ENCODE data around the gene KLC3.

The KLC3 gene

GRCh38 chr19:45380107-45380506 is 39.6 kb downstream of the KLC3 start:
- DNase-seq, result no peak

GRCh38 chr19:45382426-45382825 is 41.9 kb downstream of the KLC3 start:
- no peak for DNase-seq

DNA sequence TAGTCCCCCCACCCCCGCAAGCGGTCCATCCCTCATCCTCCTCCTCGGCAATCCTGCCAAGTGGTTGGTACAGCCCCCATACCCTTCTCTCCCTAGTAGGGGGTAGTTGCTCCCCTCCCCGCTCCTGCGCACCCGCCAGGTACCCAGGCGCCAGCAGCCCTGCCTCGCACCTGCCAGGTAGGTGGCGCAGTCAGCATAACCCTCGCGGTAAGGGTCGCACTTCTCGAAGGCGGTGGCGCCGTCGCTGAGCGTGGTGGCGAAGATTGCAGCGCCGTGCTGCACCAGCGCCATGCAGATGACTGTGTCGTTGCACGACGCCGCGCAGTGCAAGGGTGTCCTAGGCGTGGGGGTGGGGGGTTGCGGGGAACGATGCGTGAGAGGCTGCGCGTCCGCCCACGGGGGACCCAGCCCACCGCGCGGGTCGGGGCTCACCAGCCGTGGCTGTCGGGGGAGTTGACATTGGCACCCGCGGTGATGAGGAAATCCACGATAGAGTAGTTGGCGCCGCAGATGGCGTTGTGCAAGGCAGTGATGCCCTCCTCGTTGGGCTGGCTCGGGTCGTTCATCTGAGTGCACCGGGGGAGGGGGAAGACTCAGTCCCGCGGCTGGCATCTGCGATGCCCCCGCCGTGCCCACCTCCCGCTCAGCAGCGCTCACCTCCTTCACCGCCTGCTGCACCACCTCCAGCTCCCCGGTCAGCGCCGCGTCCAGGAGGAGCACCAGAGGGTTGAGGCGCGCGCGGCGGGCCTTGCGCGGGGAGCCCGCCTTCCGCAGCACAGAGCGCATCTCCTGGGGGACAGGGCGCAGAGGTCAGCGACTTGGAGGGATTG is 45.1 kb downstream of the KLC3 start:
- no peak for DNase-seq

- peak; percentile 41 to 50 (median 49) for DNase-seq
Measured at GRCh38 chr19:45391346-45391745, 50.8 kb downstream of the KLC3 start.

DNA sequence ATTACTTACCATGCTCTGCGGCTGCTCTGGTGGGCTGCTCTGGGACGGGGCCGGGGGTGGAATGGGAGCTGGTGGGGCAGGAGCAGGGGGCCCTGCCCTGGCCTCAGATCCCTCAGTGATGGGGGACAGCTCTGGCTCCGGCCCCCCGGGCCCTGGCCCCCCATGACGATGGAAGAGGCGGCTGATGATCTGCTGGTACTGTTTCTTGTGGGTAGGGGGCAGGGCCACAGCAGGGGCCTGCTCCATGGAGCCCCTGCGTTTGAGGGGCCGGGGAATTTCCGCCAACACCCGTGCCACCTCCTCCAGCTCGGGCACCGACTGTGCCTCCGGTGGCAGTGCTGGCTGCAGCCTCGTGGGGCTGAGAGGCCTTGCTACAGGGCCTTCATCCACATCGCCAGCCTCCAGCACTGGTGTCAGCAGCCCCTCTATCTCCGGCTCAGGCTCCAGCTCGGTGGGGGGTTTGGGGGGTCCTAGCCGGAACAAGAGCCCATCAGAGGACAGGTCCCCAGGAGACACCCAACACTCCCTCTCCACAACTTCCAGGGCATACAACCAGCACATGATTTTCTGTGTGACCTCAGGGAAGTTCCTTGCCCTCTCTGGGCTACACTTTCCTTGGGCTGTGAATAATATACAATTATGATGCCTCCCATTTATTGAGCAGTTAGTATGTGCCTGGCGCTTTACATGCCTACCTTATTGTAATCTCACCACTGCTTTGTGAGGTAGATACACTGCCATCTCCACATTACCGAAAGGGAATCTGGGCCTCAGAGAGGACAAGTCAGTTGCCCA is 51.5 kb downstream of the KLC3 start:
- DNase-seq, result no peak

- peak in 2 of 3 donors; percentile 37 to 42 for DNase-seq
Measured at GRCh38 chr19:45395821-45396617, 55.5 kb downstream of the KLC3 start.

DNA sequence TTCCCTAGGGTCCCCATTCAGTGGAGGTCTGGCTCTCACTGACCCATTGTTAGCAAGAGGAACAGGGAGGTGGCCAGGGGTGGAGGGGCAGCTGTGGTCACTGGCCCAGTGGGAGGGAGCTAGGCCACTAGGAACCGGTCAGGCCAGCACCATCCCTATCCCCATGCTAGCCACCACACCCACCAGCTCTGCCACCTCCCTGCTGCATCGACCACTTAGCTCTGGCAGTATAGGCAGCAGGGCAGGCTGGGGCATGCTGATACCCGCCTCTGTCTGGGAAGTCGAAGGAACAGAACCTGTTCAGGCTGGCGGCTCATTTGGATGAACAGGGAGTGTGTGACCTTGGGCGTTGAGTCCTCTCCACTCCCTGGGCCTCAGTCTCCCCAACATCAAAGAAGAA is 59.6 kb downstream of the KLC3 start:
- no peak for DNase-seq

All from suppressor macrophage treated with lipopolysaccharide for 1 hour (primary cell).